Measurements from ENCODE around the gene RNF130. TPM values are rescaled to one million over a fixed set of nuclear protein-coding genes. Genes with fewer than 3 reads are reported as not detected.

RNF130 gene
- total RNA-seq, 1 experiment from 2014 or later, result 58.5 TPM

GRCh38 chr5:180083529-180084060, 12.0 kb upstream of the RNF130 start:
- no peak for DNase-seq (ENCODE audit: low spot score)
- ChIA-PET POLR2A (interaction anchor here (1.6 kb wide), 1 partner anchor 12 kb away, joined by 4 read pairs; the partner anchor contains the start of gene RNF130), CTCF (interaction anchor here (0.5 to 1.5 kb wide), 7 partner anchors 38 to 1902 kb away, joined by 3 to 5 read pairs (median 3); no protein-coding TSS in a partner anchor)
- Mint-ChIP-seq H3K4me3 (no peak overlapping the region), H3K36me3 (peaks cover 12% of the 10 kb centered on the region), H3K27me3 (ENCODE audit: low read depth) (peaks cover 15% of the 10 kb centered on the region), H3K27ac (peak overlapping the region; percentile 95), H3K9me3 (peaks cover 18% of the 10 kb centered on the region), H3K4me1 (peaks cover 68% of the 10 kb centered on the region)
- TF ChIP-seq ELF4 (CRISPR knock-in tag; IDR thresholded peaks at IDR 0.05; ENCODE audit: low read depth) (no peak), HMGA2 (CRISPR knock-in tag; IDR thresholded peaks at IDR 0.05) (no peak), MXD4 (CRISPR knock-in tag; IDR thresholded peaks at IDR 0.05; ENCODE audit: borderline replicate concordance) (no peak), NR1H2 (CRISPR knock-in tag; IDR thresholded peaks at IDR 0.05) (no peak), ATF6 (CRISPR knock-in tag; IDR thresholded peaks at IDR 0.05) (no peak), ZNF263 (CRISPR knock-in tag; IDR thresholded peaks at IDR 0.05; ENCODE audit: low read depth) (no peak), SMAD4 (CRISPR knock-in tag; IDR thresholded peaks at IDR 0.05) (no peak)
- peak; percentile 14 for ATAC-seq

- POLR2A ChIA-PET, result interaction anchor here (1.6 kb wide), 1 partner anchor 12 kb away, joined by 4 read pairs; the partner anchor contains the start of gene RNF130
- DNase-seq (ENCODE audit: low spot score) (peak; percentile 70), ATAC-seq (peak; percentile 88)
- CTCF ChIA-PET, result interaction anchor here (0.6 to 2.0 kb wide), 8 partner anchors 7 to 1901 kb away, joined by 3 to 8 read pairs (median 4); no protein-coding TSS in a partner anchor
- Mint-ChIP-seq H3K4me3 (peak overlapping the region; percentile 8; the same call in 1 of the 2 replicates), H3K9me3 (peaks cover 25% of the 10 kb centered on the region), H3K27me3 (ENCODE audit: low read depth) (peaks cover 15% of the 10 kb centered on the region), H3K4me1 (peaks cover 60% of the 10 kb centered on the region), H3K27ac (peak overlapping the region; percentile 95), H3K36me3 (peaks cover 16% of the 10 kb centered on the region)
- TF ChIP-seq PREB (CRISPR knock-in tag; IDR thresholded peaks at IDR 0.05; ENCODE audit: borderline replicate concordance), result no peak
- TF ChIP-seq USF2 (CRISPR knock-in tag; IDR thresholded peaks at IDR 0.05), result peak; percentile 83
- TF ChIP-seq AFF4 (CRISPR knock-in tag; IDR thresholded peaks at IDR 0.05; ENCODE audit: borderline replicate concordance), result no peak
- no peak for TF ChIP-seq E2F1 (CRISPR knock-in tag; IDR thresholded peaks at IDR 0.05)
- TF ChIP-seq ZNF121 (CRISPR knock-in tag; IDR thresholded peaks at IDR 0.05), result peak; percentile 72
- TF ChIP-seq ZNF263 (CRISPR knock-in tag; IDR thresholded peaks at IDR 0.05; ENCODE audit: low read depth), result no peak
- TF ChIP-seq CDX4 (CRISPR knock-in tag; IDR thresholded peaks at IDR 0.05; ENCODE audit: borderline replicate concordance), result no peak
- 0 out of 2 replicates have a peak, but pooled peaks have one; percentile 28 for TF ChIP-seq NFYB (CRISPR knock-in tag; conservative IDR thresholded peaks at IDR 0.05; ENCODE audit: low read depth)
- TF ChIP-seq JAZF1 (CRISPR knock-in tag; IDR thresholded peaks at IDR 0.05), result no peak
- TF ChIP-seq E2F4 (CRISPR knock-in tag; IDR thresholded peaks at IDR 0.05; ENCODE audit: borderline replicate concordance, low read depth), result no peak
- peak; percentile 74 for TF ChIP-seq USF1 (CRISPR knock-in tag; IDR thresholded peaks at IDR 0.05)
- no peak for TF ChIP-seq ZSCAN18 (CRISPR knock-in tag; IDR thresholded peaks at IDR 0.05)
Observed at GRCh38 chr5:180082633-180083420, 11.3 kb upstream of the RNF130 start.
